KMS-11 (cell line): ENCODE data around the gene MED27.

ENCODE experiments used
- H2AFZ ChIP-seq: fragments of 200-600 bp; sonication (generic); 2 replicates; pipeline ENCODE4 v1.6.1; 2016; ENCODE audit warnings: antibody characterized with exemption, mixed run types, low read depth
- H3K27ac ChIP-seq: fragments of 200-600 bp; sonication (generic); 2 replicates; pipeline ENCODE4 v1.6.1; 2016; ENCODE audit warnings: mild to moderate bottlenecking, mixed run types
- H3K27me3 ChIP-seq: fragments of 200-600 bp; sonication (generic); 2 replicates; pipeline ENCODE4 v1.6.1; 2017; ENCODE audit warnings: mild to moderate bottlenecking, low read depth, mixed run types, moderate library complexity; ENCODE audit not compliant: insufficient read depth
- H3K36me3 ChIP-seq: fragments of 200-600 bp; sonication (generic); 2 replicates; pipeline ENCODE4 v1.6.1; 2017; ENCODE audit warnings: mild to moderate bottlenecking, mixed run types; ENCODE audit not compliant: insufficient read depth
- H3K4me1 ChIP-seq: fragments of 200-600 bp; sonication (generic); 2 replicates; pipeline ENCODE4 v1.6.1; 2016; ENCODE audit warnings: mild to moderate bottlenecking, low read depth, mixed run types; ENCODE audit not compliant: poor library complexity, severe bottlenecking
- H3K4me2 ChIP-seq: fragments of 200-600 bp; sonication (generic); 2 replicates; pipeline ENCODE4 v1.7.0; 2016; ENCODE audit warnings: mild to moderate bottlenecking, mixed run types
- H3K4me3 ChIP-seq: fragments of 200-600 bp; sonication (generic); IDR thresholded peaks from 2 replicates; pipeline ENCODE4 v1.6.1; 2017; ENCODE audit warnings: low read depth, low read length, mixed read lengths; ENCODE audit not compliant: insufficient read depth
- H3K79me2 ChIP-seq: fragments of 200-600 bp; sonication (generic); 2 replicates; pipeline ENCODE4 v1.6.1; 2016; ENCODE audit warnings: low read depth, mixed run types; ENCODE audit not compliant: insufficient read depth
- H3K9ac ChIP-seq: fragments of 200-600 bp; sonication (generic); 2 replicates; pipeline ENCODE4 v1.6.1; 2016; ENCODE audit warnings: mild to moderate bottlenecking, mixed run types
- H4K20me1 ChIP-seq: fragments of 200-600 bp; sonication (generic); 2 replicates; pipeline ENCODE4 v1.6.1; 2016; ENCODE audit warnings: mild to moderate bottlenecking, mixed run types; ENCODE audit not compliant: insufficient read depth
- TF ChIP-seq, protein P1 (sequence below): fragments of 200-600 bp; sonication (generic); conservative IDR thresholded peaks from 2 replicates; pipeline ENCODE4 v1.6.1; 2017; ENCODE audit warnings: low read depth, mild to moderate bottlenecking, antibody characterized with exemption, low read length, moderate library complexity, mixed read lengths

MED27 gene

DNA sequence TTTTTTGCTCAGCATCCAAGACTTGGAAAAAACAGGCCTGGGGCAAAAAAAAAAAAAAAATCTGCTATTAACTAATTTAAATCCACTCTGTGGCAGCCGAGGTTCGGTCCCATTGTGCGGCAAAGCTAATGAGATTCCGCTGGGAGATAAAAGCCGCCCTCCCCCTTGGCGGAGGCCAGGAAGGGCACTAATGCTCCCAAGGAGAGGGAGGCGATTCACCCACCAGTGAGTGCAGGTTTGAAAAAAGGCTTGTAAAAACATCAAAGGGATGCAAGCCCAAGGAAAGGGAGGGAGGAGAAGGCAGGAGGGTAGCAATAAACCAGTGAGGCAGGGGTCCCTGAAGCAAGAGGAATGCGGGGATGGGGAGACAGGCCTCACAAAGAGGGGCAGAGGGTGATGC is 210.3 kb downstream of the MED27 start:
- no peak overlapping the region for H3K9ac ChIP-seq
- no peak overlapping the region for H3K4me3 ChIP-seq
- no peaks in the 10 kb centered on the region for H4K20me1 ChIP-seq
- no peak overlapping the region for H2AFZ ChIP-seq
- H3K79me2 ChIP-seq = no peaks in the 10 kb centered on the region
- no peak overlapping the region for H3K4me2 ChIP-seq
- TF ChIP-seq, protein P1, sequence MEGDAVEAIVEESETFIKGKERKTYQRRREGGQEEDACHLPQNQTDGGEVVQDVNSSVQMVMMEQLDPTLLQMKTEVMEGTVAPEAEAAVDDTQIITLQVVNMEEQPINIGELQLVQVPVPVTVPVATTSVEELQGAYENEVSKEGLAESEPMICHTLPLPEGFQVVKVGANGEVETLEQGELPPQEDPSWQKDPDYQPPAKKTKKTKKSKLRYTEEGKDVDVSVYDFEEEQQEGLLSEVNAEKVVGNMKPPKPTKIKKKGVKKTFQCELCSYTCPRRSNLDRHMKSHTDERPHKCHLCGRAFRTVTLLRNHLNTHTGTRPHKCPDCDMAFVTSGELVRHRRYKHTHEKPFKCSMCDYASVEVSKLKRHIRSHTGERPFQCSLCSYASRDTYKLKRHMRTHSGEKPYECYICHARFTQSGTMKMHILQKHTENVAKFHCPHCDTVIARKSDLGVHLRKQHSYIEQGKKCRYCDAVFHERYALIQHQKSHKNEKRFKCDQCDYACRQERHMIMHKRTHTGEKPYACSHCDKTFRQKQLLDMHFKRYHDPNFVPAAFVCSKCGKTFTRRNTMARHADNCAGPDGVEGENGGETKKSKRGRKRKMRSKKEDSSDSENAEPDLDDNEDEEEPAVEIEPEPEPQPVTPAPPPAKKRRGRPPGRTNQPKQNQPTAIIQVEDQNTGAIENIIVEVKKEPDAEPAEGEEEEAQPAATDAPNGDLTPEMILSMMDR = no peak
- H3K36me3 ChIP-seq = no peaks in the 10 kb centered on the region
- H3K4me1 ChIP-seq = no peaks in the 10 kb centered on the region
- no peak overlapping the region for H3K27ac ChIP-seq
- H3K27me3 ChIP-seq = no peaks in the 10 kb centered on the region

DNA sequence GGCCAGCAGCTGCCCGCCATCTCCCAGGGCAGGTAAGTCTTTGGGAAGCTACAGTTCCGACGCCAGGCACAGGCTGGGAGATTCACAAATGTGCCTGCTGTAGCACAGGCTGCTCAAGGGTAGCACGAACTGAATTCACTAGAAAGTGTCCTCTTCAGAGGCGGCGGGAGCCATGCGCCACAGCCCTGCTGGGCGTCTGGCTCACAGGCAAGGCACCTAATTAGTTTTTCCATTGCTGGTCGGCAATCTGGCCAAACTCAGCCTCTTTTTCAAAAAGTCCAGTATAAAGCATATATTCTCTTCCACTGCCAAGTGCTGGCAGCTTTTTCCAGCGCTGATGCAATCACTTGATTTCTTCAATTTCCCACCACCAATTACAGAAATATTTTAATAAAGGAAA is 210.9 kb downstream of the MED27 start:
- Histone ChIP-seq H4K20me1 (no peaks in the 10 kb centered on the region), H3K4me2 (no peak overlapping the region), H3K27ac (no peak overlapping the region), H3K9ac (no peak overlapping the region), H3K27me3 (no peaks in the 10 kb centered on the region), H3K36me3 (no peaks in the 10 kb centered on the region), H3K79me2 (no peaks in the 10 kb centered on the region), H3K4me3 (no peak overlapping the region), H2AFZ (no peak overlapping the region), H3K4me1 (no peaks in the 10 kb centered on the region)
- TF ChIP-seq, protein P1 = no peak

DNA sequence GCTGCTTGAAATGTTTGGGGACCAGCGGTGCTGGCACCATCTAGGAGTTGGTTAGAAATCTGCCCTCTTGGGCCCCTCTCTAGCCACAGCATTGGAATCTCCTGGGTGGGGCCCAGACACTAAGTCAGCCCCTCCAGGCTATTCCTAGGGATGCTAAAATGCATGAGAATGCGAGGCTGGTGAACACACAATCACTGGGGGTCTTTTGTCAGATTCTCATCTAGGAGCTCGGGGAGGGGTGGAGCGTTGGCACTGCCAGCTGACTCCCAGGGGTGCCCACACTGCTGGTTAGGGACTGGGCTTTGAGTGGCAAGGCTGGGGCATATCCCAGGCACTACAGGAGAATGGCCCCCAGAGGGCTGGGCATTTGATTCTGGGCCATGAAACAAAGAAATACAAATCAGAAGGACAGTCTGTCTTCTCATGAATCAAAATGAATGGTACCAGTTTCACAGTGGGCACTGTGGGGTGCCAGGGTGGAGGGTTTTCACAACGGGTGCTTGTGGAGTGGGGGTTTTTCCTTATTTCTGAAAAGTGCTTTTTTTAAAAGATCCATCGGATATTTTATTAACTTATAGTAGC is 212.0 kb downstream of the MED27 start:
- TF ChIP-seq, protein P1 = no peak
- Histone ChIP-seq H3K27ac (no peak overlapping the region), H3K4me1 (no peaks in the 10 kb centered on the region), H3K36me3 (no peaks in the 10 kb centered on the region), H3K4me2 (no peak overlapping the region), H3K4me3 (no peak overlapping the region), H3K79me2 (no peaks in the 10 kb centered on the region), H3K9ac (no peak overlapping the region), H3K27me3 (no peaks in the 10 kb centered on the region), H2AFZ (no peak overlapping the region), H4K20me1 (no peaks in the 10 kb centered on the region)

DNA sequence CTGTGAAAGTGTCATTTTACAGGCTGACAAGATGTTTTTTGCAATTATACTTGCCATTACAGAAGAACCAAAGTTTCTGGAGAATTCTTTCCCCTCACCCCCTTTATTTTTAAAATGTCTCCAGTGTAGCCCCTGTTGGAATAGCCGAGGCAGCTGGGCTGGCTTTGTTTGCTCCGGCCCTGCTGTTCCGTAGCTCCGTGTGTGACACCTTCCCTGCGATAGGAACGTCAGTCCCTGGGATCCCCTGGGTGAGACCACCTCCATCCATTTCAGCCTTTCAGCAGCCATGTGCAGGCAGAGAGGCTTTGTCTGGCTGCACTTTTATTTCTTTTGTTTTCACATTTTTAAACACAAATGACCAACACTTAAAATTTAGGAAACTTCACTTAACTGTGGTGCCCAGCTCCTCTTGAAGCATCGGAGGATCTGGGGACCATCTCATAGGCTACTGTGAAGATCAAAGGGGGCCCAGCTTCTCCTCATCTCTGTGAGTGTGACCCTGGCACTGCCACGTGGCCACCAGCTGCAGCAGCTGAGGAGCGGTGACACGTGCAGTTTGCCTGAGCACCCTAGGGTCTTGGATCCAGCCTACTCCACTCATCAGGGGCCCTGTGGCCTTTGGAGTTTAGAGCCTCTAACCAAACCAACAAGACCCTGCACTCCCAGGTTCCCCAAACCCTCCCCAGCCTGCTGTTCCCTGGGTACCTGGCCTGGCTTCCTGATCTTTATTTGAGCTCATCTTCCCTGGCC is 214.0 kb downstream of the MED27 start:
- Histone ChIP-seq H3K4me3 (no peak overlapping the region), H4K20me1 (no peaks in the 10 kb centered on the region), H3K36me3 (no peaks in the 10 kb centered on the region), H3K27me3 (no peaks in the 10 kb centered on the region), H3K4me1 (no peaks in the 10 kb centered on the region), H3K4me2 (no peak overlapping the region), H3K79me2 (no peaks in the 10 kb centered on the region), H3K27ac (no peak overlapping the region), H2AFZ (no peak overlapping the region), H3K9ac (no peak overlapping the region)
- TF ChIP-seq, protein P1 = no peak
